H1 (cell line): ENCODE results near the gene MYPOP. TPM values are rescaled to one million over a fixed set of nuclear protein-coding genes. Genes with fewer than 3 reads are reported as not detected.

Source experiments
- CTCF ChIA-PET: fragments of 300-600 bp; sonication (Branson Sonifier 250); formaldehyde crosslinking; loops from one replicate; lab custom pipeline; 2021; ENCODE audit not compliant: partially characterized antibody; lab: Charles Lee
- POLR2A ChIA-PET: fragments of 300-600 bp; sonication (Branson Sonifier 250); formaldehyde crosslinking; loops from one replicate; lab custom pipeline; 2021; ENCODE audit warnings: inconsistent platforms; ENCODE audit not compliant: partially characterized antibody; lab: Charles Lee
- DNase-seq, 2 experiments: peaks; one replicate each; pipeline versions ENCODE4 v3.0.0 to v3.0.0-alpha.2; 2010 to 2022; ENCODE audit warnings: low spot score in 2 of 2, low read depth in 1 of 2, mixed read lengths in 1 of 2
- FAIRE-seq: peaks from 2 replicates; lab custom pipeline; 2011; peaks lifted over from hg19 to GRCh38; lab: Jason Lieb, UNC
- H2AFZ ChIP-seq: 2 replicates; pipeline ENCODE4 v1.8.1; 2012; ENCODE audit warnings: low read length, inconsistent platforms
- H2AK5ac ChIP-seq: 2 replicates; pipeline ENCODE4 v1.6.1; 2013; ENCODE audit warnings: low read depth, low read length
- H2BK120ac ChIP-seq: replicated peaks from 2 replicates; pipeline ENCODE3; 2013; ENCODE audit warnings: low read depth, low read length, inconsistent platforms
- H2BK12ac ChIP-seq: 2 replicates; pipeline ENCODE4 v1.6.1; 2013; ENCODE audit warnings: low read depth, low read length
- H2BK15ac ChIP-seq: 2 replicates; pipeline ENCODE4 v1.6.1; 2013; ENCODE audit warnings: low read length
- H2BK20ac ChIP-seq: 2 replicates; pipeline ENCODE4 v1.6.1; 2013; ENCODE audit warnings: low read length
- H2BK5ac ChIP-seq: 2 replicates; pipeline ENCODE4 v1.6.1; 2013; ENCODE audit warnings: low read depth, low read length
- H3K14ac ChIP-seq: 2 replicates; pipeline ENCODE4 v1.6.1; 2013; ENCODE audit warnings: inconsistent platforms; ENCODE audit not compliant: insufficient read length
- H3K18ac ChIP-seq: 2 replicates; pipeline ENCODE4 v1.6.1; 2013; ENCODE audit warnings: low read length; ENCODE audit errors: extremely low read depth
- H3K23ac ChIP-seq: 2 replicates; pipeline ENCODE4 v1.6.1; 2013; ENCODE audit warnings: inconsistent platforms; ENCODE audit not compliant: insufficient read length
- H3K23me2 ChIP-seq: 2 replicates; pipeline ENCODE4 v1.6.1; 2013; ENCODE audit warnings: low read depth, low read length
- H3K27ac ChIP-seq: 2 replicates; pipeline ENCODE4 v1.6.1; 2011; ENCODE audit warnings: low read depth, low read length, inconsistent platforms
- H3K27me3 ChIP-seq, 4 experiments: replicated peaks in 1 of 4; 1 replicate in 1 of 4; 2 replicates in 3 of 4; pipeline versions ENCODE4 v1.6.1 to v1.8.1; 2011 to 2013; ENCODE audit warnings: low read length in 3 of 4, mild to moderate bottlenecking in 3 of 4, inconsistent platforms in 2 of 4, mixed read lengths in 2 of 4, moderate library complexity in 1 of 4; ENCODE audit not compliant: control insufficient read depth in 3 of 4, insufficient read depth in 3 of 4; ENCODE audit errors: extremely low read depth in 1 of 4
- H3K36me3 ChIP-seq, 4 experiments: 2 replicates each; pipeline versions ENCODE4 v1.6.1 to v1.8.1; 2011 to 2013; ENCODE audit warnings: mild to moderate bottlenecking in 4 of 4, low read length in 3 of 4, moderate library complexity in 2 of 4, control low read depth in 1 of 4, inconsistent platforms in 1 of 4; ENCODE audit not compliant: insufficient read depth in 4 of 4, control insufficient read depth in 2 of 4
- H3K4ac ChIP-seq: replicated peaks from 2 replicates; pipeline ENCODE3; 2013; ENCODE audit warnings: low read length, low read depth, mixed read lengths, inconsistent platforms; ENCODE audit not compliant: insufficient read length
- H3K4me1 ChIP-seq, 4 experiments: replicated peaks in 1 of 4; 1 replicate in 1 of 4; 2 replicates in 3 of 4; pipeline versions ENCODE4 v1.6.1 to v1.8.1; 2011 to 2013; ENCODE audit warnings: low read length in 3 of 4, inconsistent platforms in 2 of 4, mixed read lengths in 1 of 4; ENCODE audit not compliant: insufficient read depth in 4 of 4, control insufficient read depth in 3 of 4
- H3K4me2 ChIP-seq, 2 experiments: 2 replicates each; pipeline versions ENCODE4 v1.6.1 to v1.8.1; 2011 to 2013; ENCODE audit warnings: low read depth in 2 of 2, low read length in 2 of 2, control low read depth in 1 of 2, inconsistent platforms in 1 of 2, mild to moderate bottlenecking in 1 of 2; ENCODE audit not compliant: insufficient read depth in 1 of 2
- H3K4me3 ChIP-seq, 4 experiments: fragments of 200-600, 300-600 bp in 1 of 4; sonication (generic), shearing (Covaris generic), sonication (Bioruptor Twin) in 1 of 4; 2 replicates each; pipeline versions ENCODE4 v1.5.1 to v1.8.1; 2011 to 2016; ENCODE audit warnings: low read length in 4 of 4, low read depth in 3 of 4, control low read depth in 2 of 4, inconsistent platforms in 2 of 4, mild to moderate bottlenecking in 2 of 4, mixed read lengths in 1 of 4, moderate library complexity in 1 of 4; ENCODE audit not compliant: insufficient read depth in 2 of 4; ENCODE audit errors: extremely low read depth in 1 of 4
- H3K56ac ChIP-seq: replicated peaks from 2 replicates; pipeline ENCODE3; 2013; ENCODE audit warnings: low read depth, mild to moderate bottlenecking, mixed read lengths, low read length, inconsistent platforms; ENCODE audit not compliant: insufficient read length
- H3K79me1 ChIP-seq: 2 replicates; pipeline ENCODE4 v1.6.1; 2013; ENCODE audit warnings: low read depth, low read length, control low read depth
- H3K79me2 ChIP-seq, 2 experiments: 2 replicates each; pipeline versions ENCODE4 v1.6.1 to v1.8.1; 2012 to 2013; ENCODE audit warnings: low read length in 2 of 2, mild to moderate bottlenecking in 2 of 2, inconsistent platforms in 1 of 2; ENCODE audit not compliant: insufficient read depth in 2 of 2, control insufficient read depth in 1 of 2
- H3K9ac ChIP-seq, 4 experiments: replicated peaks in 1 of 4; 1 replicate in 1 of 4; 2 replicates in 3 of 4; pipeline versions ENCODE4 v1.6.1 to v1.8.1; 2011 to 2013; ENCODE audit warnings: low read depth in 3 of 4, low read length in 3 of 4, control low read depth in 2 of 4, mild to moderate bottlenecking in 2 of 4, moderate library complexity in 2 of 4, inconsistent platforms in 1 of 4; ENCODE audit errors: extremely low read depth in 1 of 4
- H3K9me3 ChIP-seq, 2 experiments: 2 replicates each; pipeline versions ENCODE4 v1.6.1 to v1.8.1; 2012 to 2013; ENCODE audit warnings: mild to moderate bottlenecking in 2 of 2, moderate library complexity in 2 of 2, control low read depth in 1 of 2, inconsistent platforms in 1 of 2, low read depth in 1 of 2, low read length in 1 of 2, mixed read lengths in 1 of 2; ENCODE audit not compliant: insufficient read depth in 2 of 2
- H4K20me1 ChIP-seq, 2 experiments: replicated peaks in 1 of 2; 2 replicates each; pipeline versions ENCODE3 to v1.8.1; 2011 to 2013; ENCODE audit warnings: inconsistent platforms in 2 of 2, low read length in 2 of 2, mild to moderate bottlenecking in 1 of 2; ENCODE audit not compliant: insufficient read depth in 2 of 2, control insufficient read depth in 1 of 2
- H4K5ac ChIP-seq: 2 replicates; pipeline ENCODE4 v1.6.1; 2013; ENCODE audit warnings: low read length, low read depth, mixed read lengths, inconsistent platforms; ENCODE audit not compliant: insufficient read length
- H4K8ac ChIP-seq: 2 replicates; pipeline ENCODE4 v1.8.0; 2013; ENCODE audit warnings: mild to moderate bottlenecking, moderate library complexity, low read length, inconsistent platforms; ENCODE audit not compliant: insufficient read depth; ENCODE audit errors: extremely low read depth
- H4K91ac ChIP-seq: replicated peaks from 2 replicates; pipeline ENCODE3; 2013; ENCODE audit warnings: low read length, mixed read lengths, inconsistent platforms; ENCODE audit not compliant: insufficient read length
- CBX5 ChIP-seq: fragments of 300-800, 300-1000 bp; sonication (generic); IDR thresholded peaks from 2 replicates; pipeline ENCODE4 v1.7.1; 2016; ENCODE audit warnings: antibody characterized with exemption, low read length, low read depth
- CTCF ChIP-seq, 3 experiments: IDR thresholded peaks; 1 replicate in 2 of 3; 2 replicates in 1 of 3; pipeline versions ENCODE4 v1.5.1 to v1.6.1; 2011; ENCODE audit warnings: low read length in 3 of 3, mild to moderate bottlenecking in 3 of 3, inconsistent platforms in 2 of 3, low read depth in 1 of 3, moderate library complexity in 1 of 3; ENCODE audit not compliant: insufficient read depth in 1 of 3; ENCODE audit errors: control extremely low read depth in 1 of 3
- HDAC2 ChIP-seq, 2 experiments: fragments of 300-600 bp in 1 of 2; sonication (generic) in 1 of 2; IDR thresholded peaks; 2 replicates each; pipeline ENCODE4 v1.6.1; 2011 to 2012; ENCODE audit warnings: low read depth in 2 of 2, low read length in 2 of 2, mild to moderate bottlenecking in 2 of 2, moderate library complexity in 2 of 2, borderline replicate concordance in 1 of 2, inconsistent platforms in 1 of 2
- POLR2AphosphoS5 ChIP-seq: IDR thresholded peaks from 2 replicates; pipeline ENCODE4 v1.6.1; 2011; ENCODE audit warnings: low read depth, low read length
- POU5F1 ChIP-seq: IDR thresholded peaks from 2 replicates; pipeline ENCODE4 v1.6.1; 2011; ENCODE audit warnings: low read depth, mild to moderate bottlenecking, low read length, moderate library complexity
- RAD21 ChIP-seq, 2 experiments: IDR thresholded peaks in 1 of 2; conservative IDR thresholded peaks in 1 of 2; 2 replicates each; pipeline ENCODE4 v1.6.1; 2011; ENCODE audit warnings: low read depth in 2 of 2, low read length in 2 of 2, improper control_type of control experiment in 1 of 2, inconsistent platforms in 1 of 2, mild to moderate bottlenecking in 1 of 2, moderate library complexity in 1 of 2
- RBBP5 ChIP-seq: IDR thresholded peaks from 2 replicates; pipeline ENCODE4 v1.7.1; 2012; ENCODE audit warnings: low read depth, mild to moderate bottlenecking, inconsistent platforms, low read length, moderate library complexity, borderline replicate concordance
- SIN3A ChIP-seq, 2 experiments: IDR thresholded peaks in 1 of 2; conservative IDR thresholded peaks in 1 of 2; 2 replicates each; pipeline ENCODE4 v1.6.1; 2011 to 2012; ENCODE audit warnings: low read length in 2 of 2, improper control_type of control experiment in 1 of 2, low read depth in 1 of 2, mild to moderate bottlenecking in 1 of 2
- TEAD4 ChIP-seq: IDR thresholded peaks from 2 replicates; pipeline ENCODE4 v1.6.1; 2012; ENCODE audit warnings: low read depth, low read length, inconsistent platforms, mixed read lengths
- WGBS, 2 experiments: shearing (Covaris generic) in 1 of 2; methylation state at CpG; one replicate each; pipeline versions ENCODE4 v1.1.6 to v1.1.7; 2013 to 2015; ENCODE audit warnings: low lambda C conversion rate in 2 of 2, mixed read lengths in 2 of 2, inconsistent platforms in 1 of 2, low coverage in 1 of 2, missing lambda C conversion rate in 1 of 2; ENCODE audit not compliant: insufficient replicate concordance in 2 of 2, insufficient coverage in 1 of 2, insufficient read length in 1 of 2; ENCODE audit errors: extremely low coverage in 1 of 2, missing lambda C conversion rate in 1 of 2; 5-methylcytosine and 5-hydroxymethylcytosine counted together
- polyA plus RNA-seq, 7 experiments: library from polyadenylated mRNA; depleted of rRNA in 3 of 7; stranded (reverse) in 5 of 7; unstranded in 2 of 7; fragments of >200 nt in 5 of 7; fragments of 200-250 nt in 2 of 7; gene quantifications; 1 replicate in 5 of 7; 2 replicates in 1 of 7; 4 replicates in 1 of 7; pipeline versions ENCODE4 v1.2.1 to v1.2.3, GENCODE V29; 2011 to 2013; ENCODE audit warnings: missing spikeins in 2 of 7, mixed read lengths in 2 of 7
- total RNA-seq: library from RNA; stranded (reverse); fragmentation: NEBNext Ultra II Directional; extraction: Animal tissue kit (Norgen Biotek cat#: 25700); gene quantifications from 2 replicates; pipeline ENCODE4 v1.2.1, GENCODE V29; 2021

The MYPOP gene
- total and polyA plus RNA-seq, 2 of the 8 experiments (the other 6 are each of a cell fraction or from before 2014, with no cell fraction given) = 3.2 to 11.1 TPM

GRCh38 chr19:45852145-45852750 lies 50.2 kb downstream of the MYPOP start:
- Histone ChIP-seq H3K23ac (no peak overlapping the region), H3K4me2 (no peak overlapping the region), H3K4ac (no peak overlapping the region), H3K36me3 (peaks cover 36 to 66% (median 52%) of the 10 kb centered on the region in 4 experiments), H2AK5ac (no peak overlapping the region), H3K79me1 (0 out of 2 replicates have a peak, but pooled peaks cover 4% of the 10 kb centered on the region), H3K27me3 (no peaks in the 10 kb centered on the region; a peak in 1 of 7 replicates), H2BK20ac (no peak overlapping the region), H2BK12ac (no peak overlapping the region), H4K5ac (no peak overlapping the region), H2BK120ac (no peak overlapping the region), H3K27ac (no peak overlapping the region), H2BK5ac (no peak overlapping the region), H3K18ac (no peak overlapping the region), H3K4me3 (no peak overlapping the region), H2BK15ac (no peak overlapping the region), H3K56ac (no peak overlapping the region), H3K9me3 (no peaks in the 10 kb centered on the region), H4K20me1 (peaks cover 6 to 23% of the 10 kb centered on the region in 2 experiments), H3K9ac (no peak overlapping the region), H4K91ac (no peak overlapping the region), H3K79me2 (peaks cover 0 to 17% of the 10 kb centered on the region in 2 experiments; a peak in 2 of 4 replicates), H3K23me2 (no peaks in the 10 kb centered on the region), H4K8ac (no peak overlapping the region), H3K14ac (no peak overlapping the region), H3K4me1 (no peaks in the 10 kb centered on the region), H2AFZ (no peak overlapping the region)
- ChIA-PET CTCF (interaction anchor here (1.5 to 2.6 kb wide), 2 partner anchors 32 to 35 kb away, joined by 9 to 13 read pairs; no protein-coding TSS in a partner anchor), POLR2A (interaction anchor here (1.1 to 3.8 kb wide), 8 partner anchors 10 to 35 kb away, joined by 3 to 19 read pairs (median 6); partner anchors contain the start of genes FOXA3 and SYMPK)
- no peak for FAIRE-seq
- DNase-seq = no peak
- WGBS, 2 experiments = 99% methylated on average over 10 of the region's 10 CpGs; no CpG with 5 or more reads in 1 of the 2 experiments
- no peak for TF ChIP-seq CTCF (IDR thresholded peaks at IDR 0.05; ENCODE audit: control extremely low read depth in 1 of 3, insufficient read depth in 1 of 3, low read depth in 1 of 3, low read length in 3 of 3)
- TF ChIP-seq RAD21 (IDR thresholded peaks at IDR 0.05 in 1 of 2, conservative IDR thresholded peaks at IDR 0.05 in 1 of 2; ENCODE audit: low read depth in 2 of 2, low read length in 2 of 2) = no peak
- no peak for TF ChIP-seq POU5F1
- no peak for TF ChIP-seq CBX5
- no peak for TF ChIP-seq POLR2AphosphoS5
- TF ChIP-seq TEAD4 = no peak
- TF ChIP-seq SIN3A (conservative IDR thresholded peaks at IDR 0.05 in 1 of 2, IDR thresholded peaks at IDR 0.05 in 1 of 2; ENCODE audit: low read depth in 1 of 2, low read length in 2 of 2) = no peak
- TF ChIP-seq HDAC2 (IDR thresholded peaks at IDR 0.05; ENCODE audit: borderline replicate concordance in 1 of 2, low read depth in 2 of 2, low read length in 2 of 2) = no peak
- no peak for TF ChIP-seq RBBP5
